IPS-15b (cell line): Measurements from ENCODE around the gene SEPTIN2.
"Not testable (repeated sequence)": the region's sequence is repeated elsewhere in the genome, so short reads cannot be mapped to it uniquely, and the experiment has no call there.

Experiments used
- H3K27me3 ChIP-seq: one replicate; pipeline ENCODE4 v1.6.1; 2013; ENCODE audit warnings: low read length; ENCODE audit not compliant: control insufficient read depth, insufficient read depth
- H3K36me3 ChIP-seq: one replicate; pipeline ENCODE4 v1.6.1; 2013; ENCODE audit warnings: low read length; ENCODE audit not compliant: control insufficient read depth, insufficient read depth
- H3K4me1 ChIP-seq: one replicate; pipeline ENCODE4 v1.6.1; 2013; ENCODE audit warnings: mild to moderate bottlenecking, low read length; ENCODE audit not compliant: control insufficient read depth, insufficient read depth
- H3K4me3 ChIP-seq: one replicate; pipeline ENCODE4 v1.5.1; 2013; ENCODE audit warnings: low read depth, low read length
- H3K9ac ChIP-seq: one replicate; pipeline ENCODE4 v1.6.1; 2013; ENCODE audit warnings: low read depth, mild to moderate bottlenecking, low read length
- H3K9me3 ChIP-seq: one replicate; pipeline ENCODE4 v1.6.1; 2013; ENCODE audit warnings: mild to moderate bottlenecking, low read length; ENCODE audit not compliant: control insufficient read depth, insufficient read depth

The SEPTIN2 gene

GRCh38 chr2:241274127-241274526 lies 41.6 kb upstream of the SEPTIN2 start:
- no peaks in the 10 kb centered on the region for H3K4me1 ChIP-seq
- no peaks in the 10 kb centered on the region for H3K27me3 ChIP-seq
- no peaks in the 10 kb centered on the region for H3K36me3 ChIP-seq
- no peak overlapping the region for H3K4me3 ChIP-seq
- H3K9ac ChIP-seq = no peak overlapping the region
- no peaks in the 10 kb centered on the region for H3K9me3 ChIP-seq

- Histone ChIP-seq H3K4me1 (no peaks in the 10 kb centered on the region), H3K4me3 (no peak overlapping the region), H3K9me3 (no peaks in the 10 kb centered on the region), H3K36me3 (no peaks in the 10 kb centered on the region), H3K9ac (no peak overlapping the region), H3K27me3 (no peaks in the 10 kb centered on the region)
Observed at GRCh38 chr2:241275504-241275903, 40.2 kb upstream of the SEPTIN2 start.

- H3K4me1 ChIP-seq = no peaks in the 10 kb centered on the region
- H3K27me3 ChIP-seq = no peaks in the 10 kb centered on the region
- no peak overlapping the region for H3K4me3 ChIP-seq
- H3K36me3 ChIP-seq = no peaks in the 10 kb centered on the region
- no peaks in the 10 kb centered on the region for H3K9me3 ChIP-seq
- no peak overlapping the region for H3K9ac ChIP-seq
Observed at GRCh38 chr2:241275910-241276309, 39.8 kb upstream of the SEPTIN2 start.

GRCh38 chr2:241278306-241278705 lies 37.4 kb upstream of the SEPTIN2 start:
- not testable (repeated sequence) for H3K4me3 ChIP-seq, H3K9me3 ChIP-seq, H3K9ac ChIP-seq, H3K36me3 ChIP-seq, H3K4me1 ChIP-seq, H3K27me3 ChIP-seq

GRCh38 chr2:241279413-241279812 lies 36.3 kb upstream of the SEPTIN2 start:
- Histone ChIP-seq H3K4me1 (no peaks in the 10 kb centered on the region), H3K36me3 (no peaks in the 10 kb centered on the region), H3K27me3 (no peaks in the 10 kb centered on the region), H3K9me3 (no peaks in the 10 kb centered on the region), H3K4me3 (no peak overlapping the region), H3K9ac (no peak overlapping the region)

- H3K9ac ChIP-seq = no peak overlapping the region
- H3K36me3 ChIP-seq = no peaks in the 10 kb centered on the region
- H3K9me3 ChIP-seq = no peaks in the 10 kb centered on the region
- H3K4me3 ChIP-seq = no peak overlapping the region
- H3K4me1 ChIP-seq = no peaks in the 10 kb centered on the region
- no peaks in the 10 kb centered on the region for H3K27me3 ChIP-seq
Observed at GRCh38 chr2:241279828-241280227, 35.9 kb upstream of the SEPTIN2 start.

GRCh38 chr2:241280291-241280690 lies 35.4 kb upstream of the SEPTIN2 start:
- H3K9ac ChIP-seq = no peak overlapping the region
- no peak overlapping the region for H3K4me3 ChIP-seq

GRCh38 chr2:241282555-241282954 lies 33.2 kb upstream of the SEPTIN2 start:
- Histone ChIP-seq H3K4me1 (no peaks in the 10 kb centered on the region), H3K36me3 (no peaks in the 10 kb centered on the region)

More at GRCh38 chr2:241280291-241280690, 35.4 kb upstream of the SEPTIN2 start:
- Histone ChIP-seq H3K27me3 (no peaks in the 10 kb centered on the region), H3K36me3 (no peaks in the 10 kb centered on the region), H3K9me3 (no peaks in the 10 kb centered on the region), H3K4me1 (no peaks in the 10 kb centered on the region)

GRCh38 chr2:241285596-241285995 lies 30.1 kb upstream of the SEPTIN2 start:
- H3K9ac ChIP-seq = no peak overlapping the region
- no peaks in the 10 kb centered on the region for H3K27me3 ChIP-seq
- no peak overlapping the region for H3K4me3 ChIP-seq
- no peaks in the 10 kb centered on the region for H3K36me3 ChIP-seq
- H3K4me1 ChIP-seq = no peaks in the 10 kb centered on the region
- no peaks in the 10 kb centered on the region for H3K9me3 ChIP-seq

More at GRCh38 chr2:241282555-241282954, 33.2 kb upstream of the SEPTIN2 start:
- Histone ChIP-seq H3K27me3 (no peaks in the 10 kb centered on the region), H3K4me3 (no peak overlapping the region), H3K9ac (no peak overlapping the region), H3K9me3 (no peaks in the 10 kb centered on the region)

GRCh38 chr2:241286348-241287090 lies 29.2 kb upstream of the SEPTIN2 start:
- no peaks in the 10 kb centered on the region for H3K9me3 ChIP-seq
- H3K36me3 ChIP-seq = no peaks in the 10 kb centered on the region
- H3K9ac ChIP-seq = no peak overlapping the region
- no peaks in the 10 kb centered on the region for H3K27me3 ChIP-seq
- H3K4me3 ChIP-seq = no peak overlapping the region
- no peaks in the 10 kb centered on the region for H3K4me1 ChIP-seq

GRCh38 chr2:241288324-241288888 lies 27.3 kb upstream of the SEPTIN2 start:
- no peaks in the 10 kb centered on the region for H3K36me3 ChIP-seq
- H3K4me3 ChIP-seq = no peak overlapping the region
- H3K9ac ChIP-seq = no peak overlapping the region

GRCh38 chr2:241289053-241289452 lies 26.7 kb upstream of the SEPTIN2 start:
- Histone ChIP-seq H3K27me3 (no peaks in the 10 kb centered on the region), H3K4me1 (no peaks in the 10 kb centered on the region), H3K9me3 (no peaks in the 10 kb centered on the region), H3K9ac (no peak overlapping the region), H3K36me3 (no peaks in the 10 kb centered on the region), H3K4me3 (no peak overlapping the region)

More at GRCh38 chr2:241288324-241288888, 27.3 kb upstream of the SEPTIN2 start:
- no peaks in the 10 kb centered on the region for H3K9me3 ChIP-seq
- H3K27me3 ChIP-seq = no peaks in the 10 kb centered on the region
- no peaks in the 10 kb centered on the region for H3K4me1 ChIP-seq
